ENCODE measurements around the gene GSK3B.

DNA sequence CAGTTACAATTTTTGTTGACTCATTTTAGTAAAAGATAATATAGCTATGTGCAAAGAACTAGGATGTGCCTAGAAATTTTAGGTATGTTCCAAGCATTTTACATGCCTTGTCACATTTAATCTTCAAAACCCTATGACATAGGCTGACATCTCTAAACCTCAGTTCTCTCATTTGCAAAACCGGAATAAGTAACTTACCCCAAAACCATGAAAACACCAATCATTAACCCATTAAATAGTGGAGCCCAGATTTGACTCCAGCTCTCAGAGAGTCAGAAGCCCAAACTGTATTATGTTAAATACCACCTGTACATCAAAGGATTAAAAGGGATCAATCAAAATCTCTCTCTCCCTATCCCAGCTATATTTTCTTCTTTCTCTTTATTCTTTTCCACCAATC lies 36.6 kb downstream of the GSK3B start:
- TF ChIP-seq EZH2 (IDR thresholded peaks at IDR 0.05; ENCODE audit: borderline replicate concordance, low read depth, low read length, severe bottlenecking), result no peak
- TF ChIP-seq, protein P1, sequence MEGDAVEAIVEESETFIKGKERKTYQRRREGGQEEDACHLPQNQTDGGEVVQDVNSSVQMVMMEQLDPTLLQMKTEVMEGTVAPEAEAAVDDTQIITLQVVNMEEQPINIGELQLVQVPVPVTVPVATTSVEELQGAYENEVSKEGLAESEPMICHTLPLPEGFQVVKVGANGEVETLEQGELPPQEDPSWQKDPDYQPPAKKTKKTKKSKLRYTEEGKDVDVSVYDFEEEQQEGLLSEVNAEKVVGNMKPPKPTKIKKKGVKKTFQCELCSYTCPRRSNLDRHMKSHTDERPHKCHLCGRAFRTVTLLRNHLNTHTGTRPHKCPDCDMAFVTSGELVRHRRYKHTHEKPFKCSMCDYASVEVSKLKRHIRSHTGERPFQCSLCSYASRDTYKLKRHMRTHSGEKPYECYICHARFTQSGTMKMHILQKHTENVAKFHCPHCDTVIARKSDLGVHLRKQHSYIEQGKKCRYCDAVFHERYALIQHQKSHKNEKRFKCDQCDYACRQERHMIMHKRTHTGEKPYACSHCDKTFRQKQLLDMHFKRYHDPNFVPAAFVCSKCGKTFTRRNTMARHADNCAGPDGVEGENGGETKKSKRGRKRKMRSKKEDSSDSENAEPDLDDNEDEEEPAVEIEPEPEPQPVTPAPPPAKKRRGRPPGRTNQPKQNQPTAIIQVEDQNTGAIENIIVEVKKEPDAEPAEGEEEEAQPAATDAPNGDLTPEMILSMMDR (IDR thresholded peaks at IDR 0.05; ENCODE audit: borderline replicate concordance, extremely low read depth, low read length, poor library complexity, severe bottlenecking), result no peak

Measured in DND-41 (cell line).